CD14-positive monocyte (primary cell): ENCODE measurements around the gene THSD4. TPM values are rescaled to one million over a fixed set of nuclear protein-coding genes. Genes with fewer than 3 reads are reported as not detected.

Experiments
- DNase-seq, 3 donors: peaks; one replicate each; pipeline ENCODE4 v3.0.0-alpha.2; 2011 to 2022
- H2AFZ ChIP-seq: 2 replicates; pipeline ENCODE4 v1.6.0; 2012; ENCODE audit warnings: mild to moderate bottlenecking, low read depth, low read length, inconsistent platforms; ENCODE audit not compliant: insufficient read depth, poor library complexity, severe bottlenecking
- H3K27ac ChIP-seq, 2 donors: 1 replicate in 1 of 2; 2 replicates in 1 of 2; pipeline ENCODE4 v1.5.1; 2012 to 2013; ENCODE audit warnings: low read length in 2 of 2, control low read depth in 1 of 2, inconsistent platforms in 1 of 2, low read depth in 1 of 2, mild to moderate bottlenecking in 1 of 2
- H3K27me3 ChIP-seq, 2 donors: one replicate each; pipeline versions ENCODE4 v1.6.0 to v1.6.1; 2011 to 2013; ENCODE audit warnings: low read length in 2 of 2; ENCODE audit not compliant: control insufficient read depth in 2 of 2, insufficient read depth in 2 of 2
- H3K36me3 ChIP-seq, 2 donors: replicated peaks in 1 of 2; 1 replicate in 1 of 2; 2 replicates in 1 of 2; pipeline versions ENCODE4 v1.5.1 to v1.6.1; 2012 to 2013; ENCODE audit warnings: low read length in 2 of 2, control low read depth in 1 of 2, inconsistent platforms in 1 of 2, mild to moderate bottlenecking in 1 of 2; ENCODE audit not compliant: insufficient read depth in 2 of 2, control insufficient read depth in 1 of 2
- H3K4me1 ChIP-seq, 2 donors: 1 replicate in 1 of 2; 2 replicates in 1 of 2; pipeline versions ENCODE4 v1.5.1 to v1.6.1; 2012 to 2013; ENCODE audit warnings: low read length in 2 of 2, control low read depth in 1 of 2, inconsistent platforms in 1 of 2, mild to moderate bottlenecking in 1 of 2, moderate library complexity in 1 of 2; ENCODE audit not compliant: insufficient read depth in 2 of 2, control insufficient read depth in 1 of 2
- H3K4me2 ChIP-seq: replicated peaks from 2 replicates; pipeline ENCODE3; 2012; ENCODE audit warnings: low read length, moderate library complexity, mild to moderate bottlenecking; ENCODE audit not compliant: poor library complexity, severe bottlenecking; ENCODE audit errors: extremely low read depth
- H3K4me3 ChIP-seq, 3 experiments: fragments of 200-600 bp in 1 of 3; sonication (generic) in 1 of 3; replicated peaks in 1 of 3; 1 replicate in 2 of 3; 2 replicates in 1 of 3; pipeline ENCODE4 v1.5.1; 2011 to 2013; ENCODE audit warnings: low read length in 3 of 3, mild to moderate bottlenecking in 3 of 3, control low read depth in 2 of 3, low read depth in 2 of 3, inconsistent platforms in 1 of 3, moderate library complexity in 1 of 3
- H3K79me2 ChIP-seq: 2 replicates; pipeline ENCODE4 v1.6.0; 2012; ENCODE audit warnings: mild to moderate bottlenecking, control low read depth, inconsistent platforms, low read length, moderate library complexity; ENCODE audit not compliant: insufficient read depth
- H3K9ac ChIP-seq: 2 replicates; pipeline ENCODE4 v1.6.0; 2017; ENCODE audit warnings: low read length, mild to moderate bottlenecking; ENCODE audit not compliant: insufficient read depth, poor library complexity, severe bottlenecking
- H3K9me3 ChIP-seq, 2 donors: replicated peaks in 1 of 2; 1 replicate in 1 of 2; 2 replicates in 1 of 2; pipeline versions ENCODE4 v1.5.1 to v1.6.1; 2012 to 2013; ENCODE audit warnings: low read length in 2 of 2, control low read depth in 1 of 2; ENCODE audit not compliant: control insufficient read depth in 1 of 2, insufficient read depth in 1 of 2
- H4K20me1 ChIP-seq: 2 replicates; pipeline ENCODE4 v1.6.0; 2012; ENCODE audit warnings: mild to moderate bottlenecking, low read length, control low read depth, moderate library complexity; ENCODE audit not compliant: insufficient read depth
- H3K27ac Mint-ChIP-seq, 7 donors: one replicate each; pipeline ENCODE4 v1.8.0; 2020; ENCODE audit warnings: mild to moderate bottlenecking in 7 of 7, mixed read lengths in 7 of 7, moderate library complexity in 6 of 7, inconsistent platforms in 2 of 7
- H3K27me3 Mint-ChIP-seq, 3 donors: one replicate each; pipeline ENCODE4 v1.8.0; 2021 to 2022; ENCODE audit warnings: low read depth in 3 of 3, mild to moderate bottlenecking in 3 of 3, mixed read lengths in 3 of 3, moderate library complexity in 3 of 3, inconsistent platforms in 1 of 3
- H3K36me3 Mint-ChIP-seq, 2 donors: one replicate each; pipeline ENCODE4 v1.8.0; 2020; ENCODE audit warnings: mixed read lengths in 2 of 2, inconsistent platforms in 1 of 2, mild to moderate bottlenecking in 1 of 2
- H3K4me1 Mint-ChIP-seq: one replicate; pipeline ENCODE4 v1.8.0; 2020; ENCODE audit warnings: mild to moderate bottlenecking, mixed read lengths
- H3K4me3 Mint-ChIP-seq, 2 donors: one replicate each; pipeline ENCODE4 v1.8.0; 2020; ENCODE audit warnings: mild to moderate bottlenecking in 2 of 2, mixed read lengths in 2 of 2, moderate library complexity in 1 of 2
- H3K9me3 Mint-ChIP-seq, 7 donors: one replicate each; pipeline ENCODE4 v1.8.0; 2020 to 2022; ENCODE audit warnings: mixed read lengths in 7 of 7, mild to moderate bottlenecking in 6 of 7, moderate library complexity in 6 of 7, inconsistent platforms in 2 of 7
- WGBS: methylation state at CpG from one replicate; pipeline ENCODE4 v1.1.5; 2013; ENCODE audit warnings: missing lambda C conversion rate; ENCODE audit not compliant: insufficient coverage; 5-methylcytosine and 5-hydroxymethylcytosine counted together
- intact Hi-C, 2 donors: fragments of 100-400 bp; cut with micrococcal nuclease; formaldehyde crosslinking; loops; one replicate each; pipeline versions ENCODE4 v1.15.0 to v1.15.1; 2023
- polyA plus RNA-seq, 3 donors: library from polyadenylated mRNA; depleted of rRNA in 1 of 3; unstranded in 2 of 3; stranded (reverse) in 1 of 3; fragments of 300-500 nt in 2 of 3; fragments of >200 nt in 1 of 3; fragmentation: Illumina TruSeq in 2 of 3; gene quantifications; 1 replicate in 2 of 3; 2 replicates in 1 of 3; pipeline ENCODE4 v1.2.3, GENCODE V29; 2012 to 2021
- TF ChIP-seq, protein P1 (sequence below): fragments of 200-600 bp; IDR thresholded peaks from one replicate; pipeline ENCODE4 v1.8.0; 2022; ENCODE audit warnings: antibody characterized with exemption, mild to moderate bottlenecking

Gene THSD4
- polyA plus RNA-seq, 3 donors = not detected

DNA sequence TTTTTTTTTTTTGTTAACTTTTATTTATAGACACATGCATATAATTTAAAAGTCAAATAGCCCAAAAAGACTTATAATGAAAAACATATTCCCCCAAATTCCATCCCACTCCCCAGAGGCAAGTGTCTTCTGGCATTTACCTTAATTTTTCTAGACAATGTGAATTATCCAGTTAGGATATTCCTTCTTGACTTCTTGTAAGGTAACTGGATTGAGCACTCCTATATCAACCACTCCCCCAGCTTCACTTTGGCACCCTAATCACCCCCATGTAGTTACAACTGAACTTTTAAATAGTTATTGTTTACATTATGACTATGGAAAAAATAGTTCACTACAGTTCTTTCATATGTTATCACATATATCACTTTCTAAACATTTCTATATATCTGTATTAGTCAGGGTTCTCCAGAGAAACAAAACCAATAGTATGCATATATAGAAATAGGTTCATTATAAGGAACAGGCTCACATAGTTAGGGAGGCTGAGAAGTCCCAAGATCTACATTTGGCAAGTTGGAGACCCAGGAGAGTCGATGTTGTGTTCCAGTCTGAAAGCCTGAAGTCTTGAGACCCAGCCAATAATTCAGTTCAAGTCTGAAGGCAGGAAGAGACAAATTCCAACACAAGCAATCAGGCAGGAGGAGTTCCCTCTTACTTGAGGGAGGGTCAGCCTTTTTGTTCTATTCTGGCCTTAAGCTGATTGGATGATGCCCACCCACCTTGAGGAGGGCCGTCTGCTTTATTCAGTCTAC lies 175.8 kb downstream of the THSD4 start:
- Mint-ChIP-seq H3K9me3 (peaks cover 0 to 3% (median 0%) of the 10 kb centered on the region in 7 donors), H3K27ac (no peak overlapping the region), H3K27me3 (peaks cover 8 to 14% (median 12%) of the 10 kb centered on the region in 3 donors), H3K4me1 (peaks cover 15% of the 10 kb centered on the region), H3K4me3 (no peak overlapping the region), H3K36me3 (no peaks in the 10 kb centered on the region)
- H3K9ac ChIP-seq = no peak overlapping the region
- WGBS = 90% methylated on average over 1 of the region's 2 CpGs
- H3K79me2 ChIP-seq = no peaks in the 10 kb centered on the region
- H3K4me3 ChIP-seq = no peak overlapping the region
- H3K9me3 ChIP-seq = no peaks in the 10 kb centered on the region
- no peaks in the 10 kb centered on the region for H4K20me1 ChIP-seq
- peaks cover 11 to 13% of the 10 kb centered on the region in 2 donors for H3K4me1 ChIP-seq
- no peak for DNase-seq
- H3K27me3 ChIP-seq = peaks cover 0 to 9% of the 10 kb centered on the region in 2 donors
- no peak overlapping the region for H3K27ac ChIP-seq
- TF ChIP-seq, protein P1, sequence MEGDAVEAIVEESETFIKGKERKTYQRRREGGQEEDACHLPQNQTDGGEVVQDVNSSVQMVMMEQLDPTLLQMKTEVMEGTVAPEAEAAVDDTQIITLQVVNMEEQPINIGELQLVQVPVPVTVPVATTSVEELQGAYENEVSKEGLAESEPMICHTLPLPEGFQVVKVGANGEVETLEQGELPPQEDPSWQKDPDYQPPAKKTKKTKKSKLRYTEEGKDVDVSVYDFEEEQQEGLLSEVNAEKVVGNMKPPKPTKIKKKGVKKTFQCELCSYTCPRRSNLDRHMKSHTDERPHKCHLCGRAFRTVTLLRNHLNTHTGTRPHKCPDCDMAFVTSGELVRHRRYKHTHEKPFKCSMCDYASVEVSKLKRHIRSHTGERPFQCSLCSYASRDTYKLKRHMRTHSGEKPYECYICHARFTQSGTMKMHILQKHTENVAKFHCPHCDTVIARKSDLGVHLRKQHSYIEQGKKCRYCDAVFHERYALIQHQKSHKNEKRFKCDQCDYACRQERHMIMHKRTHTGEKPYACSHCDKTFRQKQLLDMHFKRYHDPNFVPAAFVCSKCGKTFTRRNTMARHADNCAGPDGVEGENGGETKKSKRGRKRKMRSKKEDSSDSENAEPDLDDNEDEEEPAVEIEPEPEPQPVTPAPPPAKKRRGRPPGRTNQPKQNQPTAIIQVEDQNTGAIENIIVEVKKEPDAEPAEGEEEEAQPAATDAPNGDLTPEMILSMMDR = no peak
- no peak overlapping the region for H2AFZ ChIP-seq
- intact Hi-C loops = no loop called here
- no peak overlapping the region for H3K4me2 ChIP-seq
- H3K36me3 ChIP-seq = no peaks in the 10 kb centered on the region

DNA sequence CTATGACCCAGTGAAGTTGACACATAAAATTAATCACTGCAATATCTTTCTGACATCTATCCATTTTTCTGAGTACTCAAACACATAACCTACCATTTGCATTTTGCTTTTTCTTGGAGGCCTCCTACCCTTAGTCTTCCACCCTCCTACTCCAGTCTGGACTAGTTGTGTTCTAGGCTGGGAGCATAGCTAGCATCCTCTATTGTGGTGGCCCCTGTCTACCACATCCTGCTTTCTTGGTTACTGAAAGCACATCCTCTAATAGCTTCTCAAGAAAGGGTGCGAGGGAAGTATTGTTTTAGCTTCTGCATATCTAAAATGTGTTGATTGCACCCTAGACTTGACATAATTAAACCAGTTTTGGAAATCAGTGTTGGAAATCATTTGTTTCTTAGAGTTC lies 176.5 kb downstream of the THSD4 start:
- H4K20me1 ChIP-seq = no peaks in the 10 kb centered on the region
- peaks cover 0 to 9% of the 10 kb centered on the region in 2 donors for H3K27me3 ChIP-seq
- no peaks in the 10 kb centered on the region for H3K36me3 ChIP-seq
- DNase-seq = no peak
- H3K9me3 ChIP-seq = no peaks in the 10 kb centered on the region
- no peaks in the 10 kb centered on the region for H3K79me2 ChIP-seq
- H3K27ac Mint-ChIP-seq = no peak overlapping the region
- H3K4me2 ChIP-seq = no peak overlapping the region
- no peak overlapping the region for H3K4me3 ChIP-seq
- intact Hi-C loops = no loop called here
- H2AFZ ChIP-seq = no peak overlapping the region
- no peak overlapping the region for H3K4me3 Mint-ChIP-seq
- no peak overlapping the region for H3K9ac ChIP-seq
- WGBS = no CpG with 5 or more reads among the region's 1 CpG
- H3K4me1 Mint-ChIP-seq = peaks cover 15% of the 10 kb centered on the region
- peaks cover 11 to 13% of the 10 kb centered on the region in 2 donors for H3K4me1 ChIP-seq
- no peaks in the 10 kb centered on the region for H3K36me3 Mint-ChIP-seq
- peaks cover 0 to 3% (median 0%) of the 10 kb centered on the region in 7 donors for H3K9me3 Mint-ChIP-seq
- TF ChIP-seq, protein P1 = no peak
- H3K27me3 Mint-ChIP-seq = peaks cover 8 to 14% (median 10%) of the 10 kb centered on the region in 3 donors
- H3K27ac ChIP-seq = no peak overlapping the region
